PC-9 (cell line): Measurements from ENCODE around the gene IGDCC3.

Experiments
- CTCF ChIP-seq: fragments of 200-600 bp; sonication (generic); conservative IDR thresholded peaks from 2 replicates; pipeline ENCODE4 v1.6.1; 2017; ENCODE audit warnings: mixed run types, antibody characterized with exemption, mild to moderate bottlenecking, moderate library complexity
- EZH2 ChIP-seq: fragments of 200-600 bp; sonication (generic); IDR thresholded peaks from 2 replicates; pipeline ENCODE4 v1.8.0; 2017; ENCODE audit warnings: antibody characterized with exemption, low read depth

GRCh38 chr15:65278480-65278879 is 99.3 kb downstream of the IGDCC3 start:
- no peak for TF ChIP-seq CTCF
- no peak for TF ChIP-seq EZH2
